PC-3 (cell line): Measurements from ENCODE around the gene EHMT1. TPM values are rescaled to one million over a fixed set of nuclear protein-coding genes. Genes with fewer than 3 reads are reported as not detected.
"Not testable (repeated sequence)": the region's sequence is repeated elsewhere in the genome, so short reads cannot be mapped to it uniquely, and the experiment has no call there.

ENCODE experiments used
- ATAC-seq: fragments of 200-7000 bp; cut with Tn5 transposase; 2 replicates; pipeline ENCODE4 v1.9.1; 2020; ENCODE audit warnings: mild to moderate bottlenecking, moderate library complexity
- BruUV-seq: library from RNA; stranded (reverse); fragments of 400-500 nt; replicated peaks from 2 replicates; lab custom pipeline; 2021; lab: Mats Ljungman, UMichigan
- CTCF ChIA-PET: fragments of 300-600 bp; sonication (Branson Sonifier 250); formaldehyde crosslinking; loops from one replicate; lab custom pipeline; 2022; ENCODE audit warnings: antibody characterized with exemption; lab: Charles Lee
- POLR2A ChIA-PET: fragments of 300-600 bp; sonication (Branson Sonifier 250); formaldehyde crosslinking; loops from one replicate; lab custom pipeline; 2022; ENCODE audit warnings: antibody characterized with exemption; ENCODE audit not compliant: unreplicated experiment; lab: Charles Lee
- DNase-seq: peaks from one replicate; pipeline ENCODE4 v3.0.0-alpha.2; 2015
- H2AFZ ChIP-seq: fragments of 300-600 bp; sonication (generic); 2 replicates; pipeline ENCODE4 v1.6.0; 2016; ENCODE audit warnings: antibody characterized with exemption, low read length
- H3F3A ChIP-seq: fragments of 300-600 bp; sonication (generic); one replicate; pipeline ENCODE4 v1.6.0; 2017; ENCODE audit warnings: antibody characterized with exemption, low read length, control low read depth, mild to moderate bottlenecking; ENCODE audit not compliant: unreplicated experiment
- H3K27ac ChIP-seq: fragments of 300-600 bp; sonication (generic); 2 replicates; pipeline ENCODE4 v1.5.1; 2016; ENCODE audit warnings: mild to moderate bottlenecking, low read length
- H3K27me3 ChIP-seq: fragments of 300-600 bp; sonication (generic); 2 replicates; pipeline ENCODE4 v1.6.1; 2016; ENCODE audit warnings: low read length, mixed read lengths
- H3K36me3 ChIP-seq: fragments of 300-600 bp; sonication (generic); 2 replicates; pipeline ENCODE4 v1.6.1; 2016; ENCODE audit warnings: low read depth, mixed run types, low read length, mixed read lengths
- H3K4me1 ChIP-seq: fragments of 300-600 bp; sonication (generic); 2 replicates; pipeline ENCODE4 v1.5.1; 2016; ENCODE audit warnings: low read length; ENCODE audit not compliant: insufficient read depth
- H3K4me2 ChIP-seq: fragments of 300-600 bp; sonication (generic); 2 replicates; pipeline ENCODE4 v1.6.0; 2016; ENCODE audit warnings: low read length
- H3K4me3 ChIP-seq: fragments of 300-600 bp; sonication (generic); 2 replicates; pipeline ENCODE4 v1.5.1; 2016; ENCODE audit warnings: mild to moderate bottlenecking, low read length, mixed read lengths
- H3K79me2 ChIP-seq: fragments of 300-600 bp; sonication (generic); 2 replicates; pipeline ENCODE4 v1.6.1; 2017; ENCODE audit warnings: low read length, mixed read lengths
- H3K9ac ChIP-seq: fragments of 300-600 bp; sonication (generic); 2 replicates; pipeline ENCODE4 v1.6.0; 2016; ENCODE audit warnings: mild to moderate bottlenecking, low read length
- H3K9me2 ChIP-seq: fragments of 300-600 bp; sonication (generic); replicated peaks from 2 replicates; pipeline ENCODE4 v1.6.1; 2016; ENCODE audit warnings: mixed run types, low read length, mixed read lengths
- H3K9me3 ChIP-seq: fragments of 300-600 bp; sonication (generic); 2 replicates; pipeline ENCODE4 v1.6.1; 2016; ENCODE audit warnings: low read length, mixed read lengths
- H4K20me1 ChIP-seq: fragments of 300-600 bp; sonication (generic); 2 replicates; pipeline ENCODE4 v1.6.1; 2016; ENCODE audit warnings: low read length, mixed read lengths
- EZH2 ChIP-seq: fragments of 300-600 bp; sonication (generic); IDR thresholded peaks from one replicate; pipeline ENCODE4 v1.6.1; 2017; ENCODE audit warnings: antibody characterized with exemption, mild to moderate bottlenecking, low read length; ENCODE audit not compliant: unreplicated experiment
- EZH2phosphoT487 ChIP-seq: fragments of 300-600 bp; sonication (generic); IDR thresholded peaks from 2 replicates; pipeline ENCODE4 v1.6.1; 2018; ENCODE audit warnings: mild to moderate bottlenecking, antibody characterized with exemption, low read length, borderline replicate concordance
- intact Hi-C: fragments of 100-400 bp; cut with micrococcal nuclease; formaldehyde crosslinking; loops from 2 replicates; pipeline ENCODE4 v1.9.0; 2023
- total RNA-seq: library from RNA; depleted of rRNA; stranded (reverse); fragments of >200 nt; gene quantifications from 2 replicates; pipeline ENCODE4 v1.2.3, GENCODE V29; 2014
- TF ChIP-seq, protein P1 (sequence below): fragments of 300-600 bp; sonication (generic); conservative IDR thresholded peaks from 2 replicates; pipeline ENCODE4 v1.5.1; 2017; ENCODE audit warnings: antibody characterized with exemption, low read depth, mild to moderate bottlenecking, low read length

Gene EHMT1
- total RNA-seq, 1 experiment from 2014 or later, result 42.8 TPM

DNA sequence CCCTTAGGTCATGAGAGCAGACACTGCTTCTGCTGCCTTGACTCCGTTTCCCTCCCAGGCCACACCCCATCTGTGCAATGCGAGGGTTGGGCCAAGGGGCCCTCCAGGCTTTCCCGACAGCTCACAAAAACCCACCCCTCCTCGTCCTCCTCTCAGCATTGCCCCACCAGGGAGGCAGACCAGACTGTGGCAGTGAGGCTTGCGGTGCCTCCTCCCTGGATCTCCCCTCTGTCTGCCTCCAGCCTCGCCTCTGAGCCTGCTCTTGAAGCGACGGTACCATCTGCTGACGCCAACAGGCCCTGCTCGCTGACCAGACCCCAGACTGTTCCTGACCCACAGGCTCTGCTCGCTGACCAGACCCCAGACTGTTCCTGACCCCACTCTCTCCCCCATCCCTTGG lies 159.5 kb downstream of the EHMT1 start:
- Histone ChIP-seq H4K20me1 (no peaks in the 10 kb centered on the region), H3K4me3 (no peak overlapping the region), H3F3A (no peaks in the 10 kb centered on the region), H3K4me1 (no peaks in the 10 kb centered on the region), H2AFZ (no peak overlapping the region), H3K9ac (no peak overlapping the region), H3K36me3 (no peaks in the 10 kb centered on the region; the same call in 1 of the 2 replicates), H3K4me2 (no peak overlapping the region), H3K9me2 (no peaks in the 10 kb centered on the region), H3K9me3 (no peaks in the 10 kb centered on the region), H3K79me2 (no peaks in the 10 kb centered on the region), H3K27ac (no peak overlapping the region), H3K27me3 (no peaks in the 10 kb centered on the region)
- BruUV-seq, result no TSS peak
- ATAC-seq (no peak), DNase-seq (no peak)
- POLR2A ChIA-PET, result no interaction called here
- CTCF ChIA-PET, result no interaction called here
- intact Hi-C loops, result no loop called here
- TF ChIP-seq, protein P1, sequence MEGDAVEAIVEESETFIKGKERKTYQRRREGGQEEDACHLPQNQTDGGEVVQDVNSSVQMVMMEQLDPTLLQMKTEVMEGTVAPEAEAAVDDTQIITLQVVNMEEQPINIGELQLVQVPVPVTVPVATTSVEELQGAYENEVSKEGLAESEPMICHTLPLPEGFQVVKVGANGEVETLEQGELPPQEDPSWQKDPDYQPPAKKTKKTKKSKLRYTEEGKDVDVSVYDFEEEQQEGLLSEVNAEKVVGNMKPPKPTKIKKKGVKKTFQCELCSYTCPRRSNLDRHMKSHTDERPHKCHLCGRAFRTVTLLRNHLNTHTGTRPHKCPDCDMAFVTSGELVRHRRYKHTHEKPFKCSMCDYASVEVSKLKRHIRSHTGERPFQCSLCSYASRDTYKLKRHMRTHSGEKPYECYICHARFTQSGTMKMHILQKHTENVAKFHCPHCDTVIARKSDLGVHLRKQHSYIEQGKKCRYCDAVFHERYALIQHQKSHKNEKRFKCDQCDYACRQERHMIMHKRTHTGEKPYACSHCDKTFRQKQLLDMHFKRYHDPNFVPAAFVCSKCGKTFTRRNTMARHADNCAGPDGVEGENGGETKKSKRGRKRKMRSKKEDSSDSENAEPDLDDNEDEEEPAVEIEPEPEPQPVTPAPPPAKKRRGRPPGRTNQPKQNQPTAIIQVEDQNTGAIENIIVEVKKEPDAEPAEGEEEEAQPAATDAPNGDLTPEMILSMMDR, result no peak
- TF ChIP-seq EZH2phosphoT487, result no peak
- TF ChIP-seq EZH2, result no peak

GRCh38 chr9:137778914-137779313 lies 160.1 kb downstream of the EHMT1 start:
- no peaks in the 10 kb centered on the region for H3K27me3 ChIP-seq
- no peaks in the 10 kb centered on the region for H3K9me2 ChIP-seq
- TF ChIP-seq, protein P1, result no peak
- no peak for TF ChIP-seq EZH2
- no peak for TF ChIP-seq EZH2phosphoT487
- no peak overlapping the region for H3K4me2 ChIP-seq
- no peaks in the 10 kb centered on the region for H4K20me1 ChIP-seq
- H3K4me3 ChIP-seq, result no peak overlapping the region
- POLR2A ChIA-PET, result no interaction called here
- no peaks in the 10 kb centered on the region for H3F3A ChIP-seq
- no peaks in the 10 kb centered on the region for H3K79me2 ChIP-seq
- intact Hi-C loops, result no loop called here
- no peak for DNase-seq
- H3K9me3 ChIP-seq, result no peaks in the 10 kb centered on the region
- no peak overlapping the region for H3K9ac ChIP-seq
- no peaks in the 10 kb centered on the region; the same call in 1 of the 2 replicates for H3K36me3 ChIP-seq
- no peak for ATAC-seq
- H3K4me1 ChIP-seq, result no peaks in the 10 kb centered on the region
- BruUV-seq, result no TSS peak
- no peak overlapping the region for H2AFZ ChIP-seq
- H3K27ac ChIP-seq, result no peak overlapping the region
- CTCF ChIA-PET, result no interaction called here

- H3K4me3 ChIP-seq, H3F3A ChIP-seq, H3K9me2 ChIP-seq, H3K79me2 ChIP-seq, H3K9me3 ChIP-seq, ATAC-seq, H3K9ac ChIP-seq, BruUV-seq, H3K27me3 ChIP-seq, H3K27ac ChIP-seq, H3K4me1 ChIP-seq, CTCF ChIA-PET, H3K4me2 ChIP-seq, H4K20me1 ChIP-seq, H2AFZ ChIP-seq, H3K36me3 ChIP-seq, DNase-seq, intact Hi-C loops, POLR2A ChIA-PET: not testable (repeated sequence)
Measured at GRCh38 chr9:137780031-137780430, 161.2 kb downstream of the EHMT1 start.
